HG03045 (cell line): ENCODE results near the gene LPCAT1.
"Not testable (repeated sequence)": the region's sequence is repeated elsewhere in the genome, so short reads cannot be mapped to it uniquely, and the experiment has no call there.

Experiments
- ATAC-seq: cut with Tn5 transposase; IDR thresholded peaks from one replicate; pipeline ENCODE4 v1.9.1; 2021; ENCODE audit warnings: mild to moderate bottlenecking, moderate library complexity; ENCODE audit not compliant: unreplicated experiment

LPCAT1 gene

GRCh38 chr5:1510151-1510561 lies 13.6 kb downstream of the LPCAT1 start:
- no peak for ATAC-seq

- no peak for ATAC-seq
These were observed 14.2 kb downstream of the LPCAT1 start for GRCh38 chr5:1509346-1510085.

- ATAC-seq: no peak
These were observed 15.0 kb downstream of the LPCAT1 start for GRCh38 chr5:1508659-1509290.

GRCh38 chr5:1507961-1508658 lies 15.7 kb downstream of the LPCAT1 start:
- ATAC-seq: no peak

- no peak for ATAC-seq
These were observed 16.3 kb downstream of the LPCAT1 start for GRCh38 chr5:1507457-1507856.

GRCh38 chr5:1507014-1507375 lies 16.8 kb downstream of the LPCAT1 start:
- ATAC-seq: no peak

GRCh38 chr5:1506242-1507013 lies 17.3 kb downstream of the LPCAT1 start:
- ATAC-seq: no peak

- ATAC-seq: no peak
These were observed 18.1 kb downstream of the LPCAT1 start for GRCh38 chr5:1505506-1506241.

GRCh38 chr5:1505089-1505488 lies 18.7 kb downstream of the LPCAT1 start:
- not testable (repeated sequence) for ATAC-seq

GRCh38 chr5:1504617-1505016 lies 19.1 kb downstream of the LPCAT1 start:
- ATAC-seq: no peak

- ATAC-seq: no peak
These were observed 19.6 kb downstream of the LPCAT1 start for GRCh38 chr5:1504069-1504595.

GRCh38 chr5:1503241-1504068 lies 20.3 kb downstream of the LPCAT1 start:
- no peak for ATAC-seq

- no peak for ATAC-seq
These were observed 21.0 kb downstream of the LPCAT1 start for GRCh38 chr5:1502737-1503120.

GRCh38 chr5:1502046-1502736 lies 21.6 kb downstream of the LPCAT1 start:
- no peak for ATAC-seq

GRCh38 chr5:1501372-1502045 lies 22.3 kb downstream of the LPCAT1 start:
- no peak for ATAC-seq

GRCh38 chr5:1500411-1501091 lies 23.2 kb downstream of the LPCAT1 start:
- ATAC-seq: no peak

- ATAC-seq: no peak
These were observed 23.9 kb downstream of the LPCAT1 start for GRCh38 chr5:1499851-1500250.
